ENCODE data around the gene NUFIP2. TPM values are rescaled to one million over a fixed set of nuclear protein-coding genes. Genes with fewer than 3 reads are reported as not detected.
"Not testable (repeated sequence)": the region's sequence is repeated elsewhere in the genome, so short reads cannot be mapped to it uniquely, and the experiment has no call there.

NUFIP2 gene, protein sequence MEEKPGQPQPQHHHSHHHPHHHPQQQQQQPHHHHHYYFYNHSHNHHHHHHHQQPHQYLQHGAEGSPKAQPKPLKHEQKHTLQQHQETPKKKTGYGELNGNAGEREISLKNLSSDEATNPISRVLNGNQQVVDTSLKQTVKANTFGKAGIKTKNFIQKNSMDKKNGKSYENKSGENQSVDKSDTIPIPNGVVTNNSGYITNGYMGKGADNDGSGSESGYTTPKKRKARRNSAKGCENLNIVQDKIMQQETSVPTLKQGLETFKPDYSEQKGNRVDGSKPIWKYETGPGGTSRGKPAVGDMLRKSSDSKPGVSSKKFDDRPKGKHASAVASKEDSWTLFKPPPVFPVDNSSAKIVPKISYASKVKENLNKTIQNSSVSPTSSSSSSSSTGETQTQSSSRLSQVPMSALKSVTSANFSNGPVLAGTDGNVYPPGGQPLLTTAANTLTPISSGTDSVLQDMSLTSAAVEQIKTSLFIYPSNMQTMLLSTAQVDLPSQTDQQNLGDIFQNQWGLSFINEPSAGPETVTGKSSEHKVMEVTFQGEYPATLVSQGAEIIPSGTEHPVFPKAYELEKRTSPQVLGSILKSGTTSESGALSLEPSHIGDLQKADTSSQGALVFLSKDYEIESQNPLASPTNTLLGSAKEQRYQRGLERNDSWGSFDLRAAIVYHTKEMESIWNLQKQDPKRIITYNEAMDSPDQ
- 10 to 100 TPM in 1 of 4 donors, 1 to 10 TPM in 3; 5.1 to 34.1 (median 7.5) TPM for polyA plus RNA-seq
- long read RNA-seq, donor 1, result 0 reads
- long read RNA-seq, donor 2, full-length matches to known transcripts, result 3 of 8 reads
- long read RNA-seq, donor 2, partial matches to known transcripts, result 5 of 8 reads
- long read RNA-seq, donor 2, other reads (novel, unspliced or antisense), result 0 of 8 reads
- long read RNA-seq, donor 3, full-length matches to known transcripts, result 2 of 10 reads
- long read RNA-seq, donor 3, partial matches to known transcripts, result 8 of 10 reads
- long read RNA-seq, donor 3, other reads (novel, unspliced or antisense), result 0 of 10 reads
- long read RNA-seq, donor 4, result 0 reads
- long read RNA-seq, donor 5, result 0 reads
- long read RNA-seq, donor 6, full-length matches to known transcripts, result 2 of 11 reads
- long read RNA-seq, donor 6, partial matches to known transcripts, result 9 of 11 reads
- long read RNA-seq, donor 6, other reads (novel, unspliced or antisense), result 0 of 11 reads
- long read RNA-seq, donor 7, full-length matches to known transcripts, result 4 of 4 reads
- long read RNA-seq, donor 7, partial matches to known transcripts, result 0 of 4 reads
- long read RNA-seq, donor 7, other reads (novel, unspliced or antisense), result 0 of 4 reads
- long read RNA-seq, donor 8, result 0 reads
- long read RNA-seq, donor 9, full-length matches to known transcripts, result 3 of 3 reads
- long read RNA-seq, donor 9, partial matches to known transcripts, result 0 of 3 reads
- long read RNA-seq, donor 9, other reads (novel, unspliced or antisense), result 0 of 3 reads
- long read RNA-seq, donor 10, full-length matches to known transcripts, result 3 of 18 reads
- long read RNA-seq, donor 10, partial matches to known transcripts, result 15 of 18 reads
- long read RNA-seq, donor 10, other reads (novel, unspliced or antisense), result 0 of 18 reads

DNA sequence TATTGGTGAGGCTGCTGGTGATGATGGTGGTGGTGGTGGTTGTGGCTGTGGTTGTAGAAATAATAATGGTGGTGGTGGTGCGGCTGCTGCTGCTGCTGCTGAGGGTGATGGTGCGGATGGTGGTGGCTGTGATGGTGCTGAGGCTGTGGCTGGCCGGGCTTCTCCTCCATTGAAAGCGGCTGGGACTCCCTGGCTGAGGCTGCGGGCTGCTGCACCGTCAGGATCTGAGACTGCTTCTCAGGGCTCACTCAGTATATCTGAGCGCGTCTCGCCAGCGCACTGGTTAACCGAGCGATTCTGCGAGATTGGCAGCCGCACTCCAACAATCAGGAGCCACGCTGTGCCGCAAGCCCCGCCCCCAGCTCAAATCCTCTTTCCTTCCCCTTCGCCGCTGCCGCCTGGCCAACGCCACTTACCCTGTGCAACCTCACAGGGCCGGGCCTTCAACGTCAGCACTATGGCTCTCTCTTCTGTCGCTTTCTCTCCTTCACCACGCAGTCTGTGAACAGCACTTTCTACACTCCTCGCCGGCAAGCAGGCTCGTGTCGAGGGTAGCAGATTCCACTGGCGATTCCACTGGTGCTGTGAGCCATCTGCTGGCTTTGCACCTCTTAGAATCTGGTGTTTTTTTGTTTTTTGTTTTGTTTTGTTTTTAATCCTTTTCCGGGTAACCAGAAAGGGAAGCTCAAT lies at the start of gene NUFIP2:
NUFIP2 (minus strand) TSS at position 259 of the 690 bp plus-strand sequence; CDS start at position 170, 89 bp downstream.
- 0% methylated on average over 31 of the region's 31 CpGs for WGBS, 3 donors
- Histone ChIP-seq H3K27me3 (ENCODE audit: control insufficient read depth in 3 of 3, insufficient read depth in 3 of 3, low read length in 3 of 3) (no peaks in the 10 kb centered on the region), H3K27ac (ENCODE audit: low read depth in 1 of 3, low read length in 2 of 3) (peak within 1 kb of the TSS; percentile 97 to 99 (median 97)), H3K36me3 (ENCODE audit: control insufficient read depth in 3 of 3, insufficient read depth in 2 of 3, low read depth in 1 of 3, low read length in 3 of 3) (peaks cover 0 to 10% (median 0%) of the 10 kb centered on the region in 3 donors), H3K9me3 (ENCODE audit: control insufficient read depth in 2 of 2, insufficient read depth in 1 of 2, low read depth in 1 of 2, low read length in 1 of 2) (no peaks in the 10 kb centered on the region), H3K4me1 (ENCODE audit: control insufficient read depth in 3 of 3, insufficient read depth in 2 of 3, low read depth in 1 of 3, low read length in 2 of 3) (peaks cover 0 to 15% (median 0%) of the 10 kb centered on the region in 3 donors), H3K4me3 (ENCODE audit: low read depth in 1 of 3, low read length in 3 of 3) (peak within 1 kb of the TSS; percentile 95 to 100 (median 98))
- DNase-seq, result peak; percentile 99
- FAIRE-seq, result no peak

DNA sequence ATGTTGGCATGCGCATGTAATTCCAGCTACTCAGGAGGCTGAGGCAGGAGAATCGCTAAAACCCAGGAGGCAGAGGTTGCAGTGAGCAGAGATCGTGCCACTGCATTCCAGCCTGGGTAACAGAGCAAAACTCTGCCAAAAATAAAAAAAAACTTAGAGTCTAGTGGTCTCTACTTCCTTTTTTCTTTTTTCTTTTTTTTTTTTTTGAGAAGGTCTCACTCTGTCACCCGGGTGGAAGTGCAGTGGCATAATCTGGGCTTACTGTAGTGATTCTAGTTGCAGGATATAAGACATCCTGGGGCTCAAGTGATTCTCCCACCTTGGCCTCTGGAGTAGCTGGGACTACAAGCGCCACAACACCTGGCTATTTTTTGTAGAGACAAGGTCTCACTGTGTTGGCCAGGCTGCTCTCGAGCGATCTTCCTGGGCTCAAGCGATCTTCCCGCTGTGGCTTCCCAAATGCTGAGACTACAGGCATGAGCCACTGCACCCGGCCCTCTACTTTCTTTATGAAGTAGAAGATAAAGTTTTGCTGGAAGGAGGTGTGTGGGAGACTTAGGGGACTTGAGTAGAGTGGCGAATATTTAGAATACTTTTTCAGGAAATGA lies 48.3 kb upstream of the NUFIP2 start:
- peaks cover 0 to 3% (median 0%) of the 10 kb centered on the region in 3 donors for H3K27me3 ChIP-seq (ENCODE audit: control insufficient read depth in 3 of 3, insufficient read depth in 3 of 3, low read length in 3 of 3)
- H3K27ac ChIP-seq (ENCODE audit: low read depth in 1 of 3, low read length in 2 of 3), result no peak overlapping the region
- no peak for DNase-seq
- WGBS, 3 donors, result 79 to 89% (median 86%) methylated on average over 11 of the region's 11 CpGs
- H3K4me3 ChIP-seq (ENCODE audit: low read depth in 1 of 3, low read length in 3 of 3), result no peak overlapping the region
- FAIRE-seq, result no peak
- peaks cover 0 to 10% (median 0%) of the 10 kb centered on the region in 3 donors for H3K4me1 ChIP-seq (ENCODE audit: control insufficient read depth in 3 of 3, insufficient read depth in 2 of 3, low read depth in 1 of 3, low read length in 2 of 3)
- no peaks in the 10 kb centered on the region for H3K36me3 ChIP-seq (ENCODE audit: control insufficient read depth in 3 of 3, insufficient read depth in 2 of 3, low read depth in 1 of 3, low read length in 3 of 3)
- no peaks in the 10 kb centered on the region for H3K9me3 ChIP-seq (ENCODE audit: control insufficient read depth in 2 of 2, insufficient read depth in 1 of 2, low read depth in 1 of 2, low read length in 1 of 2)

GRCh38 chr17:29341726-29342125 lies 47.8 kb upstream of the NUFIP2 start:
- no peaks in the 10 kb centered on the region for H3K9me3 ChIP-seq (ENCODE audit: control insufficient read depth in 2 of 2, insufficient read depth in 1 of 2, low read depth in 1 of 2, low read length in 1 of 2)
- H3K4me1 ChIP-seq (ENCODE audit: control insufficient read depth in 3 of 3, insufficient read depth in 2 of 3, low read depth in 1 of 3, low read length in 2 of 3), result peaks cover 0 to 10% (median 0%) of the 10 kb centered on the region in 3 donors
- H3K27me3 ChIP-seq (ENCODE audit: control insufficient read depth in 3 of 3, insufficient read depth in 3 of 3, low read length in 3 of 3), result peaks cover 0 to 3% (median 0%) of the 10 kb centered on the region in 3 donors
- no peak overlapping the region for H3K4me3 ChIP-seq (ENCODE audit: low read depth in 1 of 3, low read length in 3 of 3)
- DNase-seq (no peak), FAIRE-seq (no peak)
- WGBS, 3 donors, result 85 to 89% (median 87%) methylated on average over 2 of the region's 2 CpGs
- H3K36me3 ChIP-seq (ENCODE audit: control insufficient read depth in 3 of 3, insufficient read depth in 2 of 3, low read depth in 1 of 3, low read length in 3 of 3), result no peaks in the 10 kb centered on the region
- no peak overlapping the region for H3K27ac ChIP-seq (ENCODE audit: low read depth in 1 of 3, low read length in 2 of 3)

- H3K9me3 ChIP-seq (ENCODE audit: control insufficient read depth in 2 of 2, insufficient read depth in 1 of 2, low read depth in 1 of 2, low read length in 1 of 2); FAIRE-seq; H3K4me3 ChIP-seq (ENCODE audit: low read depth in 1 of 3, low read length in 3 of 3); H3K4me1 ChIP-seq (ENCODE audit: control insufficient read depth in 3 of 3, insufficient read depth in 2 of 3, low read depth in 1 of 3, low read length in 2 of 3); H3K36me3 ChIP-seq (ENCODE audit: control insufficient read depth in 3 of 3, insufficient read depth in 2 of 3, low read depth in 1 of 3, low read length in 3 of 3); DNase-seq; H3K27ac ChIP-seq (ENCODE audit: low read depth in 1 of 3, low read length in 2 of 3); H3K27me3 ChIP-seq (ENCODE audit: control insufficient read depth in 3 of 3, insufficient read depth in 3 of 3, low read length in 3 of 3): not testable (repeated sequence)
- WGBS, 3 donors, result 68 to 79% (median 75%) methylated on average over 9 of the region's 9 CpGs
Measured at GRCh38 chr17:29339016-29339415, 45.1 kb upstream of the NUFIP2 start.

- Histone ChIP-seq H3K9me3 (ENCODE audit: control insufficient read depth in 2 of 2, insufficient read depth in 1 of 2, low read depth in 1 of 2, low read length in 1 of 2) (no peaks in the 10 kb centered on the region), H3K4me1 (ENCODE audit: control insufficient read depth in 3 of 3, insufficient read depth in 2 of 3, low read depth in 1 of 3, low read length in 2 of 3) (no peaks in the 10 kb centered on the region), H3K27me3 (ENCODE audit: control insufficient read depth in 3 of 3, insufficient read depth in 3 of 3, low read length in 3 of 3) (no peaks in the 10 kb centered on the region), H3K4me3 (ENCODE audit: low read depth in 1 of 3, low read length in 3 of 3) (no peak overlapping the region), H3K36me3 (ENCODE audit: control insufficient read depth in 3 of 3, insufficient read depth in 2 of 3, low read depth in 1 of 3, low read length in 3 of 3) (no peaks in the 10 kb centered on the region), H3K27ac (ENCODE audit: low read depth in 1 of 3, low read length in 2 of 3) (peak overlapping the region in 2 of 3 donors; percentile 1 to 32)
- DNase-seq, result no peak
- WGBS, 3 donors, result 38 to 58% (median 53%) methylated on average over 1 of the region's 1 CpG
- no peak for FAIRE-seq
Measured at GRCh38 chr17:29331708-29332085, 37.7 kb upstream of the NUFIP2 start.

DNA sequence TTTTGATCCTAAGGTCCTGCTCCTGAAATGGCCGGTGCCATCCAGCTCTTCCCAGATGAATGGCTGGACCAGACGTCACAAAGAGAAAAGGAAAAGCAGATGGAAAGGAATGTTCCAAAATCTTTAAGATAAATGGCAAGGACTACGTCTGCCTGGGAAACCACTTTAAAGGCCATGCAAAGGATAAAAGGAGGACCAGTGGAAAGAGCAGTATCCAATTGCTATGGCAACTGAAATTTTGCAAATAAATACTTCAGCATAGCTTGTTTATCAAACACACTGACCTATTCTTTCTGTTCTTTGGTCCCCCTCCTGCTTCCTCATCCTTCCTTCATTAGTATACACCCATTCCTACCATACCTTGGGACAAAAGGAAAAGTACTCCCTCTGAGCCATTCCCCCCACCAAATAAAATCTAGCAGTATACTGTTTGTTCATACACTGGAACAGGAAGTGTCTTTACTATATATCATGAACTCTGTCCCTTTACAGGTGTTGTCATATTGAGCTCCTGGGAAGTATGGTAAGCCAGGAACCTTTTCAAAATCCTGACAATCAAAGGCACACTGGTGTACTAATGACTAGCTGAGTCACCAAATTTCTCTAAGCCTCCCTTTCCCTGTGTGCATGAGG lies 37.2 kb upstream of the NUFIP2 start:
- WGBS, 3 donors, result 68 to 86% (median 76%) methylated on average over 3 of the region's 3 CpGs
- FAIRE-seq, result no peak
- H3K4me1 ChIP-seq (ENCODE audit: control insufficient read depth in 3 of 3, insufficient read depth in 2 of 3, low read depth in 1 of 3, low read length in 2 of 3), result no peaks in the 10 kb centered on the region
- H3K27me3 ChIP-seq (ENCODE audit: control insufficient read depth in 3 of 3, insufficient read depth in 3 of 3, low read length in 3 of 3), result no peaks in the 10 kb centered on the region
- DNase-seq, result peak; percentile 48 to 57
- no peak overlapping the region for H3K4me3 ChIP-seq (ENCODE audit: low read depth in 1 of 3, low read length in 3 of 3)
- no peaks in the 10 kb centered on the region for H3K9me3 ChIP-seq (ENCODE audit: control insufficient read depth in 2 of 2, insufficient read depth in 1 of 2, low read depth in 1 of 2, low read length in 1 of 2)
- no peaks in the 10 kb centered on the region for H3K36me3 ChIP-seq (ENCODE audit: control insufficient read depth in 3 of 3, insufficient read depth in 2 of 3, low read depth in 1 of 3, low read length in 3 of 3)
- peak overlapping the region in 2 of 3 donors; percentile 1 to 32 for H3K27ac ChIP-seq (ENCODE audit: low read depth in 1 of 3, low read length in 2 of 3)

DNA sequence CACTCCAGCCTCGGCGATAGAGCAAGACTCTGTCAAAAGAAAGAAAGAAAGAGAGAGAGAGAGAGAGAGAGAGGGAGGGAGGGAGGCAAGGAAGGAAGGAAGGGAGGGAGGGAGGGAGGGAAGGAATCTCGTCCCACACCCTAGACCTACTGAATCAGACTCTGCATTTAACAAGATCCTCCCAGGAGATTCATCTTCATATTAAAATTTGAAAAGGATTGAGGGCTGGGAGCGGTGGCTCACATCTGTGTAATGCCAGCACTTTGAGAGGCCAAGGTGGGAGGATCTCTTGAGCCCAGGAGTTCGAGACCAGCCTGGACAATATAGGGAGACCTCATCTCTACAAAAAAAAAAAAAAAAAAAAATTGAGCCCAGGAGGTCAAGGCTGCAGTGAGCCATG lies 33.5 kb upstream of the NUFIP2 start:
- H3K4me1 ChIP-seq (ENCODE audit: control insufficient read depth in 3 of 3, insufficient read depth in 2 of 3, low read depth in 1 of 3, low read length in 2 of 3), result no peaks in the 10 kb centered on the region
- no peaks in the 10 kb centered on the region for H3K27me3 ChIP-seq (ENCODE audit: control insufficient read depth in 3 of 3, insufficient read depth in 3 of 3, low read length in 3 of 3)
- FAIRE-seq (no peak), DNase-seq (no peak)
- H3K9me3 ChIP-seq (ENCODE audit: control insufficient read depth in 2 of 2, insufficient read depth in 1 of 2, low read depth in 1 of 2, low read length in 1 of 2), result no peaks in the 10 kb centered on the region
- no peak overlapping the region for H3K27ac ChIP-seq (ENCODE audit: low read depth in 1 of 3, low read length in 2 of 3)
- no peaks in the 10 kb centered on the region for H3K36me3 ChIP-seq (ENCODE audit: control insufficient read depth in 3 of 3, insufficient read depth in 2 of 3, low read depth in 1 of 3, low read length in 3 of 3)
- H3K4me3 ChIP-seq (ENCODE audit: low read depth in 1 of 3, low read length in 3 of 3), result no peak overlapping the region
- 71 to 89% (median 88%) methylated on average over 5 of the region's 5 CpGs for WGBS, 3 donors
